ENCODE data around the gene CAPN15.

DNA sequence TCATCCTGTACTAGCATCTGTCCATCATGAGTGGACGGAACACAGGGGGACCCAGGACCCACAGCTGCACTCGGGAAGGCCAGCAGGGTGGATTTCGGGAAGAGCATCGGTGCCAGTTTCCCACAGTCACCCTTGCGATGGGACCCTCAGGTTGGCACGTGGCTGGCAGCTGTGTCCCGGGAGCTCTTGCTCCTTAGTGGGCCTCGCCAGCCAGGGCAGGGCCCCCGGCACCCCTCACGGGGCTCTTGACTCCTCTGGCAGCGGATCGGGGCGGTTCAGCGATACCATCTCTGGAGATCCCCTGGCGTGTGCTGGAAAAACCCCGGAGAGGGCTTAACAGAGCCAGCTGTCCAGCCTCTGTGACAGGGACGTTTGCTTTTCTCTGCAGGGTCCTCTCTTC, 9.2 kb downstream of the CAPN15 start:
- TF ChIP-seq CTCF (IDR thresholded peaks at IDR 0.05) (no peak), POLR2A (IDR thresholded peaks at IDR 0.05) (no peak)

Measured in testis (tissue), 2 donors.